NCI-H2227 treated with DMSO at 0.1 percent for 48 hours (cell line): ENCODE results near the gene MINDY2.
"Not testable (repeated sequence)": the region's sequence is repeated elsewhere in the genome, so short reads cannot be mapped to it uniquely, and the experiment has no call there.

Experiments used
- DNase-seq: peaks from one replicate; lab custom pipeline; 2025; lab: John Stamatoyannopoulos, UW

The MINDY2 gene

GRCh38 chr15:58755350-58755749 lies 15.8 kb upstream of the MINDY2 start:
- DNase-seq = no peak

GRCh38 chr15:58755956-58756355 lies 15.1 kb upstream of the MINDY2 start:
- no peak for DNase-seq

- DNase-seq = no peak
Measured at GRCh38 chr15:58758141-58758540, 13.0 kb upstream of the MINDY2 start.

GRCh38 chr15:58760385-58761009 lies 10.6 kb upstream of the MINDY2 start:
- DNase-seq = no peak

- DNase-seq = no peak
Measured at GRCh38 chr15:58761010-58761388, 10.1 kb upstream of the MINDY2 start.

- DNase-seq = no peak
Measured at GRCh38 chr15:58762285-58762684, 8.8 kb upstream of the MINDY2 start.

GRCh38 chr15:58762731-58763130 lies 8.4 kb upstream of the MINDY2 start:
- no peak for DNase-seq

- DNase-seq = no peak
Measured at GRCh38 chr15:58764468-58764867, 6.6 kb upstream of the MINDY2 start.

GRCh38 chr15:58766290-58766689 lies 4.8 kb upstream of the MINDY2 start:
- no peak for DNase-seq

GRCh38 chr15:58768601-58769004 lies 2.5 kb upstream of the MINDY2 start:
- DNase-seq = not testable (repeated sequence)

- no peak for DNase-seq
Measured at GRCh38 chr15:58770519-58770856, 614 bp upstream of the MINDY2 start.

GRCh38 chr15:58771621-58772250 lies 634 bp downstream of the MINDY2 start:
- no peak for DNase-seq

- no peak for DNase-seq
Measured at GRCh38 chr15:58773024-58773423, 1.9 kb downstream of the MINDY2 start.

- DNase-seq = no peak
Measured at GRCh38 chr15:58775402-58775801, 4.3 kb downstream of the MINDY2 start.

- no peak for DNase-seq
Measured at GRCh38 chr15:58777107-58777506, 6.0 kb downstream of the MINDY2 start.

- DNase-seq = no peak
Measured at GRCh38 chr15:58779554-58779953, 8.5 kb downstream of the MINDY2 start.

- DNase-seq = no peak
Measured at GRCh38 chr15:58785355-58785754, 14.3 kb downstream of the MINDY2 start.

- DNase-seq = no peak
Measured at GRCh38 chr15:58788056-58788710, 17.1 kb downstream of the MINDY2 start.

- DNase-seq = no peak
Measured at GRCh38 chr15:58793862-58794261, 22.8 kb downstream of the MINDY2 start.

- no peak for DNase-seq
Measured at GRCh38 chr15:58795825-58796224, 24.7 kb downstream of the MINDY2 start.

- DNase-seq = no peak
Measured at GRCh38 chr15:58797505-58797904, 26.4 kb downstream of the MINDY2 start.

GRCh38 chr15:58805095-58805494 lies 34.0 kb downstream of the MINDY2 start:
- DNase-seq = no peak

GRCh38 chr15:58823267-58823666 lies 52.2 kb downstream of the MINDY2 start:
- not testable (repeated sequence) for DNase-seq

- DNase-seq = no peak
Measured at GRCh38 chr15:58830556-58830955, 59.5 kb downstream of the MINDY2 start.
